ENCODE results near the gene PTPRN2. TPM values are rescaled to one million over a fixed set of nuclear protein-coding genes. Genes with fewer than 3 reads are reported as not detected.

PTPRN2 gene
- total and polyA plus RNA-seq, 2 donors (not counting 1 experiment from before 2014, with no cell fraction given): 0.54 to 1.2 TPM

DNA sequence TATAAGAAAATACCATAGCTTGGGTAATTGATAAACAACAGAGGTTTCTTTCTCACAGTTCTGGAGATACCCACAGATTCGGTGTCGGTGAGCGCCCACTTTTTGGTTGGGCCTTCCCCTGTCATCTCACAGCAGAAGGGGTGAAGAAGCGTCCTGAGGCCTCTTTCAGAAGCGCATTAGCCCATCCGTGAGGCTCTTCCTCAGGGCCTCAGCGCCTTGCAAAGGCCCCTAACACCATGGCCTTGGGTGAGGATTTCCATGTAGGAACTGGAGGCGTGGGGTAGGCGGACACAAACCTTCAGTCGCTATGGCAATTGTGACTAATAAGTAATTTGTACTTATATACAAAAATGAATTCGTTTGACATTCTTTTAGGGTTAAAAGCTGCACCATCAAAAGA is 316.0 kb downstream of the PTPRN2 start:
- Histone ChIP-seq H3K27ac (ENCODE audit: insufficient read depth, low read length) (no peak overlapping the region), H3K4me1 (ENCODE audit: control insufficient read depth, extremely low read depth, insufficient read depth, low read length) (no peaks in the 10 kb centered on the region), H4K20me1 (ENCODE audit: control insufficient read depth, extremely low read depth, insufficient read depth, low read length) (no peaks in the 10 kb centered on the region), H3K4me3 (replicated peaks in 1 of 4; ENCODE audit: control extremely low read depth in 1 of 4, insufficient read depth in 1 of 4, low read depth in 3 of 4, low read length in 4 of 4) (no peak overlapping the region), H3K36me3 (ENCODE audit: control insufficient read depth, insufficient read depth, low read length) (no peaks in the 10 kb centered on the region), H3K9ac (ENCODE audit: insufficient read depth, low read length) (no peak overlapping the region), H3K9me3 (ENCODE audit: control insufficient read depth, insufficient read depth, low read depth, low read length) (no peaks in the 10 kb centered on the region), H2AFZ (ENCODE audit: low read length) (no peak overlapping the region), H3K27me3 (ENCODE audit: control insufficient read depth, insufficient read depth, low read length) (no peaks in the 10 kb centered on the region), H3K79me2 (ENCODE audit: control insufficient read depth, insufficient read depth, low read length) (no peaks in the 10 kb centered on the region), H3K4me2 (ENCODE audit: extremely low read depth, insufficient read depth, low read length) (no peak overlapping the region)
- DNase-seq (ENCODE audit: low read depth in 2 of 2): no peak
- TF ChIP-seq, protein P1, sequence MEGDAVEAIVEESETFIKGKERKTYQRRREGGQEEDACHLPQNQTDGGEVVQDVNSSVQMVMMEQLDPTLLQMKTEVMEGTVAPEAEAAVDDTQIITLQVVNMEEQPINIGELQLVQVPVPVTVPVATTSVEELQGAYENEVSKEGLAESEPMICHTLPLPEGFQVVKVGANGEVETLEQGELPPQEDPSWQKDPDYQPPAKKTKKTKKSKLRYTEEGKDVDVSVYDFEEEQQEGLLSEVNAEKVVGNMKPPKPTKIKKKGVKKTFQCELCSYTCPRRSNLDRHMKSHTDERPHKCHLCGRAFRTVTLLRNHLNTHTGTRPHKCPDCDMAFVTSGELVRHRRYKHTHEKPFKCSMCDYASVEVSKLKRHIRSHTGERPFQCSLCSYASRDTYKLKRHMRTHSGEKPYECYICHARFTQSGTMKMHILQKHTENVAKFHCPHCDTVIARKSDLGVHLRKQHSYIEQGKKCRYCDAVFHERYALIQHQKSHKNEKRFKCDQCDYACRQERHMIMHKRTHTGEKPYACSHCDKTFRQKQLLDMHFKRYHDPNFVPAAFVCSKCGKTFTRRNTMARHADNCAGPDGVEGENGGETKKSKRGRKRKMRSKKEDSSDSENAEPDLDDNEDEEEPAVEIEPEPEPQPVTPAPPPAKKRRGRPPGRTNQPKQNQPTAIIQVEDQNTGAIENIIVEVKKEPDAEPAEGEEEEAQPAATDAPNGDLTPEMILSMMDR (conservative IDR thresholded peaks at IDR 0.05 in 1 of 2, IDR thresholded peaks at IDR 0.05 in 1 of 2; ENCODE audit: low read depth in 1 of 2, low read length in 2 of 2): no peak
- TF ChIP-seq EZH2 (IDR thresholded peaks at IDR 0.05; ENCODE audit: low read length, missing control alignments): no peak

DNA sequence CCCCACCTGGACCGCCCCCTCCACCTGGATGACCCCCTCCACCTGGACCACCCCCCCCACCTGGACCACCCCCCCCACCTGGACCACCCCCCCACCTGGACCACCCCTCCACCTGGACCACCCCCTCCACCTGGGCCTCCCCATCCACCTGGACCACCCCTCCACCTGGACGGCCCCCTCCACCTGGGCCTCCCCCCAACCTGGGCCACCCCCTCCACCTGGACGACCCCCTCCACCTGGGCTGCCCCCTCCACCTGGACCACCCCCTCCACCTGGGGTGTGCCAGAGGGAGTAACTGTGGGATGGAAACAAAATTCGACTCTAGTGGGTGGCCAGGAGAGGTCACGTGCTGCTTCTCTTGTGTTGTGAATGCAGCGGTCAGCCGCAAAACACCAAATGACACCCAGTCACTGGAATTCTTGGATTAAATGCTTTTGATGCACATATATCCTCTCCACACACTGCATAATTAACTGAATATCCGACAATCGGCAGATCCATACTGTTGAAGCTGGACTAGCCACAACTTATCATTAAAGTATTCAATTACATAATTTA is 316.7 kb downstream of the PTPRN2 start:
- no peaks in the 10 kb centered on the region for H3K4me1 ChIP-seq (ENCODE audit: control insufficient read depth, extremely low read depth, insufficient read depth, low read length)
- H3K9ac ChIP-seq (ENCODE audit: insufficient read depth, low read length): no peak overlapping the region
- H3K9me3 ChIP-seq (ENCODE audit: control insufficient read depth, insufficient read depth, low read depth, low read length): no peaks in the 10 kb centered on the region

DNA sequence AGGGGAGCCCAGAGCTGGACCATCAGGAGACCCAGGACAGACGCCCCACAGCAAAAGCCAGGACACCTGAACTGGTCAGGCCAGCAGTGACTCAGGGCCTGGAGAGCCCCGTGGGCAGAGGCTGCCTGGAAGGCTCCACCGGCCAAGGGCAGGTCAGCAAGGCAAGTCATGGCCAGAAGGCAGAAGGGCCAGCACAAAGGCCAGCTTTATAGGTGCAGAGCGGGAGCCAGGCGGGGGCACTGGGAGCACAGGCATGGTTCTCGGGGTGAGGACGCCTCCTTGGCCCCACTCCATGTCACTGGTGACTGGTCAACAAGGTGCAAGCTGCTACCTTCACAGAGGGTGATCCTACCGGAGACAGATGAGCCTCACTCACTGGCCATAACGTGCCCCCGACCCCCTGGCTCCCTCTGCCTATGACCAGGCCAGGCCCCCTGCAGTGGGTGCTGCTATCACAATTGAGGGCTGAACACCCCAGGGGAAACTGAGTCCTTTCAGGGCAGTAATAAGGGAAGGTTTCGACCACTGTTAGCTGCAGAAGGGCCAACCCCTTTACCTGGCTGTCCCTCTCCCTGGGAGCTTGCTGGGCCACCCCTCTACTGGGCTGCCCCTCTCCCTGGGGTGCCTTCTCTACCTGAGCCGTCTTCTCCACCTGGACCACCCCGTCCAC is 317.4 kb downstream of the PTPRN2 start:
- Histone ChIP-seq H3K27me3 (ENCODE audit: control insufficient read depth, insufficient read depth, low read length) (no peaks in the 10 kb centered on the region), H3K36me3 (ENCODE audit: control insufficient read depth, insufficient read depth, low read length) (no peaks in the 10 kb centered on the region), H3K4me3 (replicated peaks in 1 of 4; ENCODE audit: control extremely low read depth in 1 of 4, insufficient read depth in 1 of 4, low read depth in 3 of 4, low read length in 4 of 4) (no peak overlapping the region), H3K9ac (ENCODE audit: insufficient read depth, low read length) (no peak overlapping the region), H2AFZ (ENCODE audit: low read length) (no peak overlapping the region), H3K4me2 (ENCODE audit: extremely low read depth, insufficient read depth, low read length) (no peak overlapping the region), H4K20me1 (ENCODE audit: control insufficient read depth, extremely low read depth, insufficient read depth, low read length) (no peaks in the 10 kb centered on the region), H3K79me2 (ENCODE audit: control insufficient read depth, insufficient read depth, low read length) (no peaks in the 10 kb centered on the region), H3K27ac (ENCODE audit: insufficient read depth, low read length) (no peak overlapping the region), H3K4me1 (ENCODE audit: control insufficient read depth, extremely low read depth, insufficient read depth, low read length) (no peaks in the 10 kb centered on the region), H3K9me3 (ENCODE audit: control insufficient read depth, insufficient read depth, low read depth, low read length) (no peaks in the 10 kb centered on the region)
- no peak for DNase-seq (ENCODE audit: low read depth in 2 of 2)
- TF ChIP-seq, protein P1 (conservative IDR thresholded peaks at IDR 0.05 in 1 of 2, IDR thresholded peaks at IDR 0.05 in 1 of 2; ENCODE audit: low read depth in 1 of 2, low read length in 2 of 2): no peak
- no peak for TF ChIP-seq EZH2 (IDR thresholded peaks at IDR 0.05; ENCODE audit: low read length, missing control alignments)

More for the DNA sequence above, 316.7 kb downstream of the PTPRN2 start:
- Histone ChIP-seq H2AFZ (ENCODE audit: low read length) (no peak overlapping the region), H3K79me2 (ENCODE audit: control insufficient read depth, insufficient read depth, low read length) (no peaks in the 10 kb centered on the region), H3K36me3 (ENCODE audit: control insufficient read depth, insufficient read depth, low read length) (no peaks in the 10 kb centered on the region), H4K20me1 (ENCODE audit: control insufficient read depth, extremely low read depth, insufficient read depth, low read length) (no peaks in the 10 kb centered on the region), H3K4me2 (ENCODE audit: extremely low read depth, insufficient read depth, low read length) (no peak overlapping the region), H3K27me3 (ENCODE audit: control insufficient read depth, insufficient read depth, low read length) (no peaks in the 10 kb centered on the region), H3K27ac (ENCODE audit: insufficient read depth, low read length) (no peak overlapping the region), H3K4me3 (replicated peaks in 1 of 4; ENCODE audit: control extremely low read depth in 1 of 4, insufficient read depth in 1 of 4, low read depth in 3 of 4, low read length in 4 of 4) (no peak overlapping the region)
- DNase-seq (ENCODE audit: low read depth in 2 of 2): no peak
- TF ChIP-seq, protein P1 (conservative IDR thresholded peaks at IDR 0.05 in 1 of 2, IDR thresholded peaks at IDR 0.05 in 1 of 2; ENCODE audit: low read depth in 1 of 2, low read length in 2 of 2): no peak
- TF ChIP-seq EZH2 (IDR thresholded peaks at IDR 0.05; ENCODE audit: low read length, missing control alignments): no peak

Data from fibroblast of lung (primary cell).